ENCODE data around the gene MYRF.

MYRF gene

GRCh38 chr11:61795459-61795858, 43.0 kb downstream of the MYRF start:
- DNase-seq (ENCODE audit: low spot score): no peak

- DNase-seq (ENCODE audit: low spot score): no peak
Measured at GRCh38 chr11:61795876-61796526, 43.6 kb downstream of the MYRF start.

DNA sequence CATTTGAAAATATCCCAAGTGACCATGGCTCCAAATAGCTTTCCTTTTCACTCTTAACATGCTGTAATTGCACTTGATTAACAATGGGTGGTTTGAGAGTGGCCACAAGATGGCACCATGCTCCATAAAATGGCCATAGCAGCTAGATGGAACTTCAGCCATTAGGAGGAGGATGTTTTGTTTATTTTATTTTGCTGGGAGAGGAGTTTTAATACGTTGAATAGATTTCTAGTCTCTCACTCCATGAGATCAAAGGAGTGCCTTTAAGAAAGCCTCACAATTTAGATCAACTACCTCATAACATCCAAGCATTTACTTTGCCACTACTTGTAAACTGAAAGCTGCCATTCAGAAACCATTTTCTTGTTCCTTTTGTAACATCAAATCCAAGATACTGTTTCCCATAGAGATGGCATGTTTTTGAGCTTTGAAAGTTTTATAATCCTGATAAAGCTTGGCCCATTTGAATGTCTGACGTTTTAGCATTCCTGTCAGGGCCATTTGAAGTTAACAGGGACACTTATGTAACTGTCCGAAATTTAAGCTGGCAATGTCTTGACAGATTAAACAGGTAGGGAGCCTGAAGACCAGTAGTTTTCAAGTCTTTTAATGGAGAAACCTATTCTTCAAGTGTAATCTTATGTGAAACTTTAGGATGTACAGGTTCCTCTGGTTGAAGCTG, 45.0 kb downstream of the MYRF start:
- peak; percentile 75 for DNase-seq (ENCODE audit: low spot score)

GRCh38 chr11:61799665-61800284, 47.3 kb downstream of the MYRF start:
- no peak for DNase-seq (ENCODE audit: low spot score)

DNA sequence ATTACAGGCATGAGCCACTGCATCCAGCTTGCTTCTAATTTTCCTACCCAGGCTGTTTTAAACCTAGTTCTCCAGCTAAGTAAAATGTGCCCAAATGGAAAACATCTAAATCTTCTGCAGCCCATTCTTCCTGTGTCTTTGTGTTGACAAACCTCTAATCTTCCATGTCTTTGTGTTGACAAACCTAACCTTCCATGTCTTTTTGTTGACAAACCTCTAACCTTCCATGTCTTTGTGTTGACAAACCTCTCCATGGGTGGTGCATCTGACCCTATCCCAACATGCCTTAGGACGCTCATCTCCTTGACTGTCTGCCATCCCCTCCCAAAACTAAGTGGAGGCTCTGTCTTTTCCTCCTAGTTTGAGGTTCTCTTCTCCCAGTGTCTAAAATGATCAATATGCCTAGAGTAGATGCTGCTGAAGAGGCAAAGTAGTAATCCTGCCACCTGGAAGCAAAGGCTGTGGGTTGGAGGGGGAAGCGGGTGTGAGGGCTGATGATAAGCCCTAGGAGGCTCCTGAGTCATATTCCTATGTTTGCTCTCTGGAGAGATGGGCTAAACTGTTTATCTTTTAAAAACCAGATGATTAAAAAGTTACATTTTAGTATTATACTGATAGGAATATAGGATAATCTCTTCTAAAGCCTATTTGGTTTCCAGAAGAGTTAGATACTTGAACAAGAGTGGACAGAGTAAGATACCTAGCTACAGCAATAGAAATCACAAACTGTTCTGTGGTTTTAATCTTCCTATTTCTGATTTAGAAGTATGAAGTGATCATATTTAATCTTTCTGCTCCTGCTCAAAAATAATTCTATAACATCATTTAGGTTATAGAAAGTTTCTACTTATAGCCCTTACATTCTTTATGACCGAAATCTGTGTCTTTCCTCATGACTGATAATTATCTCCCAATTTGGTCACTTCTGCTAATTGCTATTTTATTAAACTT, 48.2 kb downstream of the MYRF start:
- no peak for DNase-seq (ENCODE audit: low spot score)

DNA sequence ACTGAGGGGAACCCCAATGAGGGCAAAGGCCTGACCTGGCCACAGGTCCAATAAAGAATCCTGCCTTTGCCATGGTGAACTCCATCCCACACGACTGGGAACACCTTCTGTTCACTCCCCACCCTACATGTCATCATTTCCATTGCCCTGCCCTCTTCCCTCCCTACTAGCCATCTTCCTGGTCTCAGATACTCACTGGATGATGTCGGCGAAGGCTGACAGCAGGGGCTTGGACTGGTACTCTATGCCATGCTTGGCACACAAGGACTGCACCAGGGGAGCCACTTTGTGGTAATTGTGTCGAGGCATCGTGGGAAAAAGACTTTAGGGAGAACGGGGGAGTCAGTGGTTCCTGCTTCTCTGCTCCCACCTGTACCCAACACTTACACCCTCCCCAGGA, 50.2 kb downstream of the MYRF start:
- DNase-seq (ENCODE audit: low spot score): no peak

DNA sequence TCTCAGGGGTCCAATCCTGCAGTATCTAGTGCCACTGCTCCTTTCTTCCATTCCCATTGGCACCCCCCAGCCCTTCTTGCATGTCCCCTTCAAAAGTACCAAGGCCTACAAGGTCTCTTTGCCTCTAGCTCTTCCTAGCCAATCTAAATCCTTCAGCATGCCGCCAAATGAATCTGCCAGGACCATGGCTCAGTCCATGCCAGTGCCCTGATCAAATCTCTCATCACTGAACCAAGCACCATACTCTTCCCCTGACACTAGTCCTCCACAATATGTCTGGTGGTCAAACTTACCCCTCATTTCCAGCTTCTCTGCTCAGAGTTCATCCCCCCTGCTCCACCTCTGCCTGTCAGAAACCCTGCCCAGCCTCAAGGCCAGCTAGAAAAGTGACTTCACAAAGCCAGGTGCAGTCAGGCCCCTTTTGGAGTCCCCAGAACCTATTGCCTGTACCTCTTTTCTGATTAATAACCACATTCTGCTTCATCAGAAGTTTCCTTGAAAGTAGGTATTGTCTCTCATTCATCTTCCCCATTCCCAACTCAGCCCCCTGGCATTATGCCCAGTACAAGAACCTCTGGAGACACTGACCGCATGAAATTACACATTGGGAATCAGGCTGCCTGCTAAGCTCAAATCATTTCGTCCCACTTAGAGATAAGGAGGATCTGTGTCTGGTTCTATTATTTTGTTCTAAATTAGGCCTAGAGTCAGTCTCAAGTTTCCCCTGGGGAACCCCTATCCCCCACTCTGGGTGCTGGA, 51.6 kb downstream of the MYRF start:
- DNase-seq (ENCODE audit: low spot score): no peak

DNA sequence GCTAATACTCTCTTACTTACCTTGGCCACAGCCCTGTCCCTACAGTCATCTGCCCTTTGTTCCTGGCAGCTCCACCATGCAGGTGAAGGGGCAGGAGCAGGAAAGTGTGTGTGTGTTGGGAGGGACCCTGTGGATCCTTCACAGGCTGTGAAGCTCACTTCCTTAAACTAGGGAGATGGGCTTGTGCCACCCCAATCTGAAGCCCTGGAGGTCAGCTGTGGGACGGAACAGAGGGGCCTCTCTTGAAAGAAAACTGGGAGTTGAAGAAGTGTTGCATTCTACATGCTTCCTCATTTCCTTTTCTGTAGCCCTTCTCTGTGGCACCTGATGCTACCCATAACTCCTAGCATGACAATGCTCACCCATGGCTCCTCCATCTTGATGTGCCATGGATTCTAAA, 52.7 kb downstream of the MYRF start:
- no peak for DNase-seq (ENCODE audit: low spot score)

DNA sequence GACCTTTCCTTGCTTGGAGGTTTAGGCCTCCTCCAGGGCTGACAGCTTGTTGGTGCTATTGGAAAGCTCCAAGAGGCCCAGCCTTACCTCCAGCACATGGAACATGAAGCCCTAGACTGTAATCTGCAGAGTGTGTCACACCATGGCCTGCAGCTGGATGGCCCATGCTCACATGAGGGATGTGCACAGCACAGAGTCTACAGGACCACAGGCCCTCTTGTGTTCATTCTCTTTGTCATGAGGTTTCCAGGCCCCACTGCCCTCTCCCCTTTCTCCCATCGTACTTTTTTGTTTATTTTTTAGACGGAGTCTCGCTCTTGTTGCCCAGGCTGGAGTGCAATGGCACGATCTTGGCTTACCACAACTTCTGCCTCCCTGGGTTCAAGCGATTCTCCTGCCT, 54.3 kb downstream of the MYRF start:
- DNase-seq (ENCODE audit: low spot score): no peak

- no peak for DNase-seq (ENCODE audit: low spot score)
Measured at GRCh38 chr11:61810671-61811175, 58.3 kb downstream of the MYRF start.

- DNase-seq (ENCODE audit: low spot score): no peak
Measured at GRCh38 chr11:61811831-61812230, 59.4 kb downstream of the MYRF start.

GRCh38 chr11:61812736-61813411, 60.4 kb downstream of the MYRF start:
- DNase-seq (ENCODE audit: low spot score): no peak

- no peak for DNase-seq (ENCODE audit: low spot score)
Measured at GRCh38 chr11:61814247-61814957, 62.0 kb downstream of the MYRF start.

DNA sequence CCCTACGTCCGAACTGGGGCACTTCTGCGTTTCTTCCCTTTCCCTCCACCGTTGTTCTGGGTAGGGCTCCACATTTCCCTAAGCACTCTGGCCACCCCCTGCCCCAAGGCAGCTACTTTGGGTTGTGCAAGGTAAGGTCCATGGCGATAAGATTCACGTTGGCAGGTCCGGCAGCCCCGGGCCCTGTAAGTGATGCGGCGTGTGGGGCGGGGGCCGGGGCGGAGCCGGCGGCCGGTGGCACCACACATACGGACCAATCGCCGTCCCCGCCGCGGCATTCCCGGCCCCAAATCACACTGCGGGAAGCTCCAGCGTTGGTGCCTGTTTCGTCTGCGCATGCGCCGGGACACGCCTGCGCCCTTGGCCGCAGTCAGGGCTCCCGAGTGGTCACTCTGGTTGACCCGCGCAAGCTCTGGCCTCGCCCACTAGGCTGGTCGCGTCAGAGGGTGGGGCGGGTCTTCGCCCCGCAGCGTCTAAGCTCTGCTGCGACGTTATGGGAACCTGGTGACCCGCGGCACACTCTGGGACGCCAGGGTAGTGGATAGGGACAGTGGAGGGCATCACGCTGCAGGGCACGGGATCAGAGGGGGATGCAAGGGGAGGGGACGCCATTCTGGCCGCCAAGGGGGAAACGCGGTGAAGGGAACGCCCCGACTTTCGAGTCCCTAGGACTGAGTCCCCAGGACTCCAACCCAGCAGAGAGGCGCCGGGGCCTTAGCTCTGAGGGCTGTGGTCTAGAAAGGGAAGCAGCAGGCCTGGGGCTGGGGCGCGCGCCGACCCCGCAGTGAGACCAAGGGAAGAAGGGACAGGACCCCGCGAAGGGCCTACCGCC, 62.7 kb downstream of the MYRF start:
- peak; percentile 99 for DNase-seq (ENCODE audit: low spot score)

DNA sequence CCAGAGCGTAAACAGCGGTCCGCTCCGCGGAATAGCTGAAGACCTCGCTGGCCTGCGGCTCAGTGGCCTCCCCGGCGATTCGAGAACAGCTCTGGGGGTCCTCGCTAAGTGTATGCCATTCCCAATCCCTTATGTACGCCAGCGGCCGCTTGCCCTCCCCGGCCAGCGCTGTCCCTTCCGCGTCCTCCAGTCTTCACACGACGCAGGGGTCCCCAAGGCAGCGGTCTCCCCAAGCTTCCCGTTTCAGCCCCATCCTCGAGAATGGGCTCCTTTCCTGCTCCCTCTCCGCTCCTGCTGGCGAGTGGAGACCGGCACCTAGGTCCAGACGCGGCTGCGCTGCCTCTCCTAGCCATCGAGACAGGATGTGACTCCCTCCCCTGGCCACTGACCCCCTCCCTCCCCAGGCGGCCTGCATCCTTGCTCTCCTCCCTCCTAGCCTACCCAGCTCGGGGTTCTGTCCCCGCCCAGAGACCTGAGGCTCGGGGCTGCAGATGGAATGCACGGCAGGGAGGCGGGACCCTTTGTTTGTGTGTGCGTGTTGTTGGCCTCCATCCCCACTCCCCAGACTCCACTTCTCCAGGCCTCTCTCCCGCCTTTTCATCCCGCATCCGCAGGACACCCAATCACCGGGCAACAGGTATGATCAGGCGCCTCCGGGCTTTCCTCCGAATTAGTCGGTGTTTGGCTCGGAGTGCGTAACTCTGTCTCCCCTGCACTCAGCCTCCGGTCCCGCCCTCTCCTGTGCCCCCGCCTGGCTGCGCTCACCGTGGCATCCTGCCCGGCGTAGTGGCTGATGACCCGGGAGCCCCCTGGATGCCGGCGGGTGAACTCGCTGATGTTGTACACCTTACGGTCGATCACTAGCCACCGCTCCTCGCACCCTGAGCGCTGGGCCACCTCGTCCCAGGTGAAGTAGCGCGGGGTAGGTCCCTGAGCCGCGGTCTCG, 63.6 kb downstream of the MYRF start:
- DNase-seq (ENCODE audit: low spot score): peak; percentile 75

- peak; percentile 97 for DNase-seq (ENCODE audit: low spot score)
Measured at GRCh38 chr11:61816736-61817455, 64.5 kb downstream of the MYRF start, which contains the start of gene FADS1. Gene FADS1 (minus strand): TSS chr11:61817003. CDS start chr11:61816929, 74 bp downstream.
